ENCODE measurements around the gene FAM89B. TPM values are rescaled to one million over a fixed set of nuclear protein-coding genes. Genes with fewer than 3 reads are reported as not detected.

The FAM89B gene
- total and polyA plus RNA-seq, 3 donors from 2014 or later = 25.8 to 63.2 (median 59.9) TPM

GRCh38 chr11:65617990-65618751, 45.8 kb downstream of the FAM89B start:
- Histone ChIP-seq H3K4me1 (peaks cover 19% of the 10 kb centered on the region), H3K27ac (no peak overlapping the region), H3K4me3 (no peak overlapping the region), H3K9me3 (no peaks in the 10 kb centered on the region), H3K36me3 (ENCODE audit: low read depth, missing control alignments) (no peaks in the 10 kb centered on the region), H3K27me3 (no peaks in the 10 kb centered on the region)
- WGBS, 2 donors = 87 to 91% methylated on average over 11 to 33 of the region's 33 CpGs
- TF ChIP-seq POLR2A (IDR thresholded peaks at IDR 0.05) = no peak
- TF ChIP-seq CTCF (IDR thresholded peaks at IDR 0.05) = no peak
- DNase-seq = no peak
- intact Hi-C loops (cut with DNase I; ENCODE audit: low total_unique reads) = no loop called here

- H3K36me3 ChIP-seq (ENCODE audit: low read depth, missing control alignments) = no peaks in the 10 kb centered on the region
- H3K4me1 ChIP-seq = peaks cover 14% of the 10 kb centered on the region
- no peaks in the 10 kb centered on the region for H3K9me3 ChIP-seq
Observed at GRCh38 chr11:65618763-65619162, 46.4 kb downstream of the FAM89B start.

GRCh38 chr11:65619281-65619928, 47.1 kb downstream of the FAM89B start:
- intact Hi-C loops (cut with DNase I; ENCODE audit: low total_unique reads) = no loop called here
- Histone ChIP-seq H3K4me3 (no peak overlapping the region), H3K27me3 (no peaks in the 10 kb centered on the region), H3K4me1 (peaks cover 14% of the 10 kb centered on the region), H3K9me3 (no peaks in the 10 kb centered on the region), H3K36me3 (ENCODE audit: low read depth, missing control alignments) (no peaks in the 10 kb centered on the region), H3K27ac (no peak overlapping the region)
- DNase-seq = no peak
- 94 to 100% methylated on average over 3 to 20 of the region's 29 CpGs for WGBS, 2 donors
- no peak for TF ChIP-seq POLR2A (IDR thresholded peaks at IDR 0.05)
- TF ChIP-seq CTCF (IDR thresholded peaks at IDR 0.05) = no peak

More at GRCh38 chr11:65618763-65619162, 46.4 kb downstream of the FAM89B start:
- intact Hi-C loops (cut with DNase I; ENCODE audit: low total_unique reads) = no loop called here
- Histone ChIP-seq H3K27me3 (no peaks in the 10 kb centered on the region), H3K4me3 (no peak overlapping the region), H3K27ac (no peak overlapping the region)
- 92% methylated on average over 14 of the region's 14 CpGs; no CpG with 5 or more reads in 1 of the 2 donors for WGBS, 2 donors
- DNase-seq = no peak
- TF ChIP-seq CTCF (IDR thresholded peaks at IDR 0.05) = no peak
- no peak for TF ChIP-seq POLR2A (IDR thresholded peaks at IDR 0.05)

- WGBS, 2 donors = 79% methylated on average over 17 of the region's 19 CpGs; no CpG with 5 or more reads in 1 of the 2 donors
- DNase-seq = no peak
- intact Hi-C loops (cut with DNase I; ENCODE audit: low total_unique reads) = no loop called here
Observed at GRCh38 chr11:65620666-65621065, 48.3 kb downstream of the FAM89B start.

More at GRCh38 chr11:65620666-65621065, 48.3 kb downstream of the FAM89B start:
- H3K36me3 ChIP-seq (ENCODE audit: low read depth, missing control alignments) = no peaks in the 10 kb centered on the region
- no peak overlapping the region for H3K27ac ChIP-seq
- H3K4me3 ChIP-seq = no peak overlapping the region
- H3K27me3 ChIP-seq = no peaks in the 10 kb centered on the region
- peaks cover 14% of the 10 kb centered on the region for H3K4me1 ChIP-seq
- TF ChIP-seq POLR2A (IDR thresholded peaks at IDR 0.05) = no peak
- TF ChIP-seq CTCF (IDR thresholded peaks at IDR 0.05) = no peak
- H3K9me3 ChIP-seq = no peaks in the 10 kb centered on the region
